Activated T-helper 1 cell treated with anti-CD3 and anti-CD28 coated beads, Interleukin-12 subunit alpha, Interleukin-12 subunit beta, Interleukin-2, Interleukin-4 antibody, amounts not matched to agents 30 ng/mL and 10 ng/mL and 1 ng/mL, durations not matched to agents 14 hours and 24 hours and 36 hours (primary cell): ENCODE results near the gene NLRP6. TPM values are rescaled to one million over a fixed set of nuclear protein-coding genes. Genes with fewer than 3 reads are reported as not detected.
"Not testable (repeated sequence)": the region's sequence is repeated elsewhere in the genome, so short reads cannot be mapped to it uniquely, and the experiment has no call there.

Experiments
- DNase-seq: peaks from one replicate; pipeline ENCODE4 v3.0.0; 2021; ENCODE audit warnings: low spot score
- H3K27ac Mint-ChIP-seq: one replicate; pipeline ENCODE4 v1.8.0; 2021; ENCODE audit warnings: mild to moderate bottlenecking, mixed read lengths
- H3K27me3 Mint-ChIP-seq: one replicate; pipeline ENCODE4 v1.8.0; 2022; ENCODE audit warnings: mild to moderate bottlenecking, moderate library complexity, mixed read lengths; ENCODE audit not compliant: insufficient read depth
- H3K36me3 Mint-ChIP-seq: one replicate; pipeline ENCODE4 v1.8.0; 2021; ENCODE audit warnings: low read depth, mixed read lengths
- H3K4me1 Mint-ChIP-seq: one replicate; pipeline ENCODE4 v1.8.0; 2021; ENCODE audit warnings: low read depth, mixed read lengths
- H3K4me3 Mint-ChIP-seq: one replicate; pipeline ENCODE4 v1.8.0; 2021; ENCODE audit warnings: mild to moderate bottlenecking, moderate library complexity, mixed read lengths
- H3K9me3 Mint-ChIP-seq: one replicate; pipeline ENCODE4 v1.8.0; 2021; ENCODE audit warnings: mixed read lengths
- intact Hi-C: fragments of 100-400 bp; cut with micrococcal nuclease; formaldehyde crosslinking; loops from one replicate; pipeline ENCODE4 v1.15.1; 2024
- total RNA-seq: library from RNA; stranded (reverse); gene quantifications from 2 replicates; pipeline ENCODE4 v1.2.3, GENCODE V29; 2022

NLRP6 gene
- total RNA-seq, 1 donor from 2014 or later, result 5.2 TPM

DNA sequence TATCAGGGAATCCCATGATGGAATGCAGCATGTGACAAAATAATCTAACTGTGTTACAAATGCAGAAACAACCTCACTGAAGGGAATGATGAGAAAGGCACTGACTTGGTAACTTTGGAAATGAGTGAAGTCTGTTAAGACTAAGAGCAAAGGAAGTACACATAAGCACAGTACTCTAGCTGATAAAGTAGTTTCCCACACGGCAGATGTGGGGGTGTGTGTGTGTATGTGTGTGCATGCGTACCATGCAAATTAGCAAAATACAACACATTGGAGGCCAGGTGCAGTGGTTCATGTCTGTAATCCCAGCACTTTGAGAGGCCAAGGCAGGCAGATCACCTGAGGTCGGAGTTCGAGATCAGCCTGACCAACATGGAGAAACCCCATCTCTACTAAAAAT is 16.6 kb upstream of the NLRP6 start:
- intact Hi-C loops, result no loop called here
- DNase-seq, result no peak
- Mint-ChIP-seq H3K4me3 (no peak overlapping the region), H3K27me3 (peaks cover 10% of the 10 kb centered on the region), H3K4me1 (no peaks in the 10 kb centered on the region), H3K9me3 (no peaks in the 10 kb centered on the region), H3K36me3 (no peaks in the 10 kb centered on the region), H3K27ac (no peak overlapping the region)

DNA sequence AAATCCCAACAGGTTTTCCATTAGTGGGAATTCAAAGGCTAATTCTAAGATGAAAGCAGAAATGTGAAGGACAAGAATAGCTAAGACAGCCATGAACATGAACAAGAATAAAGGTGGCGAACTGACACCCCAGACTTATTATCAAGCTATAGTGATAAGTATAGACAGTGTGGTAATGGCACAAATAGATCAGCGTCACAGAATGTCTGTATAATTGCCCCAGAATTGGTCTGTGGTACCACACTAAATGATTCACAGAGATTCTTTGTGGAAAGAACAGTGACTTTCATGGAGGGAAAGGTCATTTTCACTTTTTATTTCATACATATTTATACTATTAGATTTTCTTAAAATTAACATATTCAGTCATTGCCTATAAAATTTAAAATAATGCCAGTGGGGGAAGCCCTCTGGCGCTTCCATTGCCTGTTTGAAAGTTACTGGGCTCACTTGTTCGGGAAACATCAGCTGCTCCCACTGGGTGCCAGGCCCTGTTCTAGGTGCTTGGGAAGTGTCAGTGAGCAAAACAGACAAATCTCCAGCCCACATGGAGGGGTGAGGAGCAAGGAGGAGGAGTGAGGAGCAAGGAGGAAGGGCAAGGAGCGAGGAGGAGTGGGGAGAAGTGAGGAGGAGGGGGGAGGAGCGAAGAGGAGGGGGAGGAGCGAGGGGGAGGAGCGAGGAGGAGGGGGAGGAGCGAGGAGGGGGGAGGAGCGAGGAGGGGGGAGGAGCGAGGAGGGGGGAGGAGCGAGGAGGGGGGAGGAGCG is 11.3 kb upstream of the NLRP6 start:
- Mint-ChIP-seq H3K27me3 (peaks cover 6% of the 10 kb centered on the region), H3K27ac (peak overlapping the region; percentile 89), H3K9me3 (no peaks in the 10 kb centered on the region), H3K36me3 (peaks cover 1% of the 10 kb centered on the region), H3K4me1 (peaks cover 31% of the 10 kb centered on the region), H3K4me3 (peak overlapping the region; percentile 75)
- intact Hi-C loops, result loop anchor here (5.0 kb wide), 2 partner anchors 310 to 530 kb away; partner anchors contain the start of genes PHRF1 and SLC25A22
- DNase-seq, result no peak

DNA sequence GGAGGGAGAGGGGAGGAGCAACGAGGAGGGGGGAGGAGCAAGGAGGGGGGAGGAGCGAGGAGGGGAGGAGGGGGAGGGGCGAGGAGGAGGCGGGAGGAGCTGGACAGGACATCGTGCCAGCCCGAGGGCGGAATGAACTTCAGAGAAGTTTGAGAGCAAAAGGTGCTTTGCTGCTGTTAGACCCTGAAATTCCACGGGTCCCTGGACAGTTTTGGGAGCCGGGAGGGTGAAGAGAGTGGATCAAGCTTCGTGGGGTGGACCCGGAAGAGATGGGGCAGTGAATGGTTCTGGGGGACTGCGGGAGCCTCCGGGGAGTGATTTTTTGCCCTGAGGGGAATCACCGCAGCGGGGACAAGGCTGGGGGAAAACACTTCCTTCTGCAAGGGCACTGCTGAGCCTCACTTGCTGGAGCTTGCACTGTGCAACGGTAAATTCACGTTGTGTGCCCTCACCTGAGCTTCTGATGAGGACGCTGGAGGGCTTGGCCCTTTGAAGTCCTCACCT is 10.7 kb upstream of the NLRP6 start:
- peaks cover 31% of the 10 kb centered on the region for H3K4me1 Mint-ChIP-seq
- H3K27me3 Mint-ChIP-seq, result peaks cover 6% of the 10 kb centered on the region
- peaks cover 1% of the 10 kb centered on the region for H3K36me3 Mint-ChIP-seq
- peak overlapping the region; percentile 88 for H3K4me3 Mint-ChIP-seq
- intact Hi-C loops, result loop anchor here (5.0 kb wide), 2 partner anchors 310 to 530 kb away; partner anchors contain the start of genes PHRF1 and SLC25A22
- peak overlapping the region; percentile 97 for H3K27ac Mint-ChIP-seq
- DNase-seq, result no peak
- no peaks in the 10 kb centered on the region for H3K9me3 Mint-ChIP-seq

DNA sequence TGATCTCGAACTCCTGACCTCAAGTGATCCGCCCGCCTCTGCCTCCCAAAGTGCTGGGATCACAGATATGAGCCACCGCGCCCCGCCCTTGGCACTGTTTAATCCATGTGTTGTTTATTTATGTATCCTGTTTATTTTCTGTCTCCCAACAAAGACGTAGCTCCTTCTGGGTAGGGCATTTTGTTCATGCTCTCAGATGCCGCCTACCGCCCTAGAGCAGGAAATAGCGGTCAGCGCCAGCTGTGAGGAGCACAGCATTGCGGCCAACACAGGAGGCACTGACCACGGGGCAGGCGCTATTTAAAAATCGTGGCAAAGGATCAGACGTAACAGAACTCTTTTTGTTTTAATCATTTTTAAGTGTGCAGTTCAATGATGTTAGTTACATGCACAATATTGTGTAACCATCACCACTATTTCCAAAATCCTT is 9.5 kb upstream of the NLRP6 start:
- H3K9me3 Mint-ChIP-seq, result not testable (repeated sequence)
- intact Hi-C loops, result loop anchor here (1.0 to 5.0 kb wide), 12 partner anchors 9 to 529 kb away; partner anchors contain the start of genes BET1L, PGGHG, PHRF1 and PSMD13
- peaks cover 31% of the 10 kb centered on the region for H3K4me1 Mint-ChIP-seq

DNA sequence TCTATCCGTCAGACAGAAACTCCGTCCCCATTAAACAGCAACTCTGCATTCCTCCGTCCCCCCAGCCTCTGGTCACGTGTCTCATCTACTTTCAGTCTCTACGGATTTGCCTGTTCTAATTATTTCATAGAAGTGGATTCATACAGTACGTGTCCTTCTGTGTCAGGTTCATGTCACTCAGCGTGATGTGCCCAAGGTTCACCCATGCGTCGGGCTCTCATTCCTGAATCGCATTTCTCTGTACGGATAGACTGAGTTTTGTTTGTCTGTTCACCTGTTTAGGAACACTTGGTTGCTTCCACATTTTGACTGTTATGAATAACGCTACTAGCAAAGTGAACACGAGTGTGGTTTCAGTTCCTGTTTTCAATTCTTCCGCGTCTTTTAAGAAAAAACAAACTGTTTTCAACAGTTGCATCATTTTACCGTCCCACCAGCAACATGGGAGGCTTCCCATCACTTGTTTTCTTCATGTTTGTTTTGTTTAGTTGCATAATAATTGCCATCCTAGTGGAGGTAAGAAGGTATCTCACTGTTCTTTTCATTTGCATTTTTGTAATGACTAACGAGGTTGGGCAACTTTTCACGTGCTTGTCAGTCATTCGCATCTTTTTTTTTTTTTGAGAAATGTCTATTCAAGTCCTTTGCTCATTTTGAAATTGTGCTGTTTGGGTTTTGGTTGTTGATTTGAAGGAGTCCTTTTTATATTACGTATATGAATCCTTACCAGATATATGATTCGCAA is 8.9 kb upstream of the NLRP6 start:
- H3K27ac Mint-ChIP-seq, result peak overlapping the region; percentile 97
- peaks cover 1% of the 10 kb centered on the region for H3K36me3 Mint-ChIP-seq
- DNase-seq, result peak; percentile 53
- peaks cover 6% of the 10 kb centered on the region for H3K27me3 Mint-ChIP-seq
- no peaks in the 10 kb centered on the region for H3K9me3 Mint-ChIP-seq
- H3K4me3 Mint-ChIP-seq, result peak overlapping the region; percentile 88
- H3K4me1 Mint-ChIP-seq, result peaks cover 31% of the 10 kb centered on the region
- intact Hi-C loops, result loop anchor here (1.0 to 5.0 kb wide), 12 partner anchors 8 to 528 kb away; partner anchors contain the start of genes BET1L, PGGHG, PHRF1 and PSMD13

More for the DNA sequence above, 9.5 kb upstream of the NLRP6 start:
- Mint-ChIP-seq H3K4me3 (peak overlapping the region; percentile 88), H3K27ac (peak overlapping the region; percentile 97)
- H3K27me3 Mint-ChIP-seq, H3K36me3 Mint-ChIP-seq: not testable (repeated sequence)
- peak; percentile 61 for DNase-seq

DNA sequence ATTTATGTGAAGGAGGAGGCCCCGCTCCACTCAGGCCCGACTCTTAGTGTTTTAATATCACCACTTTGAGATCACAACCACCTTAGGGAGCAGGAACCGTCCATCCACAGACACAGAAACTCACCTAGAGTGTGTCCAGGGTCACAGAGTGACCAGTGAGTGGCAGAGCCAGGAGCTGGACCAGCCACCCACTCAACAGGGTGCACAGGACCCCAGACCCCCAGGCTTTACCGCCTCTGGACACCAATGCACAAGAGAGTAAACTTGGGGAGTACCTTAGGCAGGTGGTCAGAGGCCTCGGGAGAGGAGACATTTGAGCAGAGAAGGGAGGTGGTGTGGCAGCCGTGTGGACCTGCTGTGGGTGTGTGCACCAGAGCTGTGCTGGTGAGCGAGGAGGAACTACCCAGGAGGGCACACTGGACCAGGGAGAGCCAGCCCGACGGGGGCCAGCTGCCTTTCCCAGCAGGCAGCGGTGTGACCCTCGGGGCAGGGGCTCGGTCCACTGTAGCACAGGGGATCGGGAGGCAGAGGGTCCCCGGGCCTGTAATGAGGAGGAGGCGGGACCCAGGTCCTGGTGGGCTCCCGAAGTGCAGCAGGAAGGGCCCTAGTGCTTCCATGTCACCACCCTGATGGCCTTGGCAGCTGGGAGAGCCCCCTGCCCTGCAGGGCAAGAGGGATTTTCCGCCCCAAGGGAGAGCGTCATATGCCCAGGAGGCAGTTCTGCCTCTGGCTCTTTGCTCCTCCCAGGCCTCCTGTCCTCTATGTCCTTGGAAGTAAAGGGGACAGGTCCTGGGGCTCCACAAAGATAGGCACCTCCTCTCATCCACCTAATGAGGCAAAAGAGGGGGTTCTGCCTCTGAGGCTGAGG is 7.5 kb upstream of the NLRP6 start:
- peaks cover 7% of the 10 kb centered on the region for H3K36me3 Mint-ChIP-seq
- H3K9me3 Mint-ChIP-seq, result no peaks in the 10 kb centered on the region
- DNase-seq, result no peak
- H3K27me3 Mint-ChIP-seq, result peaks cover 14% of the 10 kb centered on the region
- intact Hi-C loops, result no loop called here
- no peak overlapping the region for H3K4me3 Mint-ChIP-seq
- peak overlapping the region; percentile 97 for H3K27ac Mint-ChIP-seq
- H3K4me1 Mint-ChIP-seq, result peaks cover 31% of the 10 kb centered on the region

DNA sequence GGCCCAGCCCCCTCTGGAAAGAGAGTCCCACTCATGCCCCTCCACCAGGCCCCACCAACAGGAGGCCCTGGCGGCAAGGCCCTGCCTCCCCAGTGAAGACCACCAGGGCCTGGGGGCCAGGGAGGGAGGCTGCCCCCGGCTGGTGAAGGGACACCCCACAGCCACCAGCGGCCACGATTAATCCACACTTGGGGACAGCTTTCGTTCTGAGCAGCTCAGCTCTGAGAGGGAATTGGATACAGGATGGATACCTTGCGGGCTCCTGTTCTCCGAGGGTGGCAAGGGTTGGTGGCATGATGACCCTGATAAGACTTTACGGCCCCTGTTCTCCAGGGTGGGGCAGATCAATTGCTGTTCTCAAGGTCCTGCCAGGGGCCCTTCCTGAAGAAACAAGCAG is 6.9 kb upstream of the NLRP6 start:
- H3K27ac Mint-ChIP-seq, result no peak overlapping the region
- peaks cover 4% of the 10 kb centered on the region for H3K9me3 Mint-ChIP-seq
- H3K4me1 Mint-ChIP-seq, result peaks cover 32% of the 10 kb centered on the region
- intact Hi-C loops, result no loop called here
- H3K36me3 Mint-ChIP-seq, result peaks cover 11% of the 10 kb centered on the region
- H3K27me3 Mint-ChIP-seq, result peaks cover 18% of the 10 kb centered on the region
- no peak overlapping the region for H3K4me3 Mint-ChIP-seq
- DNase-seq, result no peak

DNA sequence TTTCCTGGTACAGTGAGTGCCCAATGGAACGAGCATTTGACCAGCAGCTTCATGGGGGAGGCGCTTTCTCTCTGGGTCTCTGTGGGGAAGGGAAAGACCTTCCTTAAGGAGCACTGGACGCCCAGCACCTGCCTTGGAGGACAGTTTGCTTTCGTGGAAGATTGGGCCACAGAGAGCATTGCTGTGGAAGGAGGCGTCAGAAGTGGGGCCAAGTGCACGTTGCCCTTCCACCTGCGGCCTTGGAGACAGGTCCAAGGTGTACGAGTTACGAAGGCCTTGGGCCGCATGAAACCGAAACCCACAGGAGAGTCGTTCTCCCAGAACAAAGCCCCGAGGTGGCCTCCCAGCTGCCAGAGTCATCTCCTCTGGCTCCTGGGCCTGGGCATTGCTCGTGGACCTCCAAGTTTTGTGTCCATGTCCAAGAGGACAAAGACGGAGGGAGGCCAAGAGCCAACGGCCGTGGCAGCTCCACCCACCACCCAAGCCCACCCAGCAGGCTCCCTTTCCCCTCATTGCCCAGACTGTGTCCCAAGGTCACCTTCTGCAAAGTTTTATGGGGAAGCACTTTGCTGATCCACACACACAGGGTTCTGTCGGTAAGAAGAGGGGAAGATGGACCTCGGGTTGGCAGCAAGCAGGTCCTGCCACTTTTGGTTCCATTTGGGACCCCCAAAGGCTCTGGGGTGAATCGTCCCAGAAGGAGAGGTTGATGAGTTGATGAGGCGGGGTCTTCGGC is 5.8 kb upstream of the NLRP6 start:
- H3K27me3 Mint-ChIP-seq, result peaks cover 24% of the 10 kb centered on the region
- H3K4me1 Mint-ChIP-seq, result peaks cover 40% of the 10 kb centered on the region
- peaks cover 17% of the 10 kb centered on the region for H3K36me3 Mint-ChIP-seq
- H3K9me3 Mint-ChIP-seq, result peaks cover 9% of the 10 kb centered on the region
- peak overlapping the region; percentile 19 for H3K27ac Mint-ChIP-seq
- intact Hi-C loops, result no loop called here
- no peak overlapping the region for H3K4me3 Mint-ChIP-seq
- no peak for DNase-seq

DNA sequence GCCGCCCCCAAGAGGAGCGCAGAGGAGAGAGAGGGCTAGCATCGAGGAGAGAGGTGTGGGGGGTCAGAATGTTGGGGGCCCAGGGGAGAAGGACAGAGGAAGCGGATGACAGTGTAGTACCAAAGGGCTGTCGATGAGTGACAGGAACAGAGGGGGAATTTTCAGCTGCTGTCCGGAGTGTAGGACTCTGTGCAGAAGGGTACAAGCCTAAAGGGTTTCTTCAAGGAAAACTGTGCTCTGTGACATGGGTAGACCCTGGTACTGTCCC is 5.3 kb upstream of the NLRP6 start:
- Mint-ChIP-seq H3K4me3 (no peak overlapping the region), H3K27ac (no peak overlapping the region), H3K36me3 (peaks cover 20% of the 10 kb centered on the region), H3K9me3 (peaks cover 11% of the 10 kb centered on the region), H3K27me3 (peaks cover 24% of the 10 kb centered on the region), H3K4me1 (peaks cover 40% of the 10 kb centered on the region)
- DNase-seq, result no peak
- intact Hi-C loops, result no loop called here

DNA sequence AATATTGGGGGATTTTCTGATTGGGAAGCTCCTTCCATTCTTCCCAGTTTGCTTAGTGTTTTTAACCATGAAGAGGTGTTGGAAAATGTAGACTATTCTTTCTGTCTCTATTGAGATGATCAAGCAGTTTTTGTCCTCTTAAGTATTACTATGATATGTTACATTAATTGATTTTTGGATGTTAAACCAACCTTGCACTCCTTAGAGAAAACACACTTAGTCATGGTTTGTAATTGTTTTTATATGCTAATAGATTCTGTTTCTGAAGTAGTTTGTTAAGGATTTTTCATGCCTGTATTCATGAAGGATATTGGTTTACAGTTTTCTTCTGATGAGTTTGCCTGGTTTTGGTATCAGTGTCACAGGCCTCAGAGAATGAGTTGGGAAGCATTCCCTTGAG is 2.0 kb upstream of the NLRP6 start:
- intact Hi-C loops, result no loop called here
- Mint-ChIP-seq H3K4me3 (no peak overlapping the region), H3K36me3 (peaks cover 30% of the 10 kb centered on the region), H3K27ac (no peak overlapping the region), H3K4me1 (peaks cover 24% of the 10 kb centered on the region), H3K9me3 (peaks cover 11% of the 10 kb centered on the region), H3K27me3 (peaks cover 25% of the 10 kb centered on the region)
- DNase-seq, result no peak

DNA sequence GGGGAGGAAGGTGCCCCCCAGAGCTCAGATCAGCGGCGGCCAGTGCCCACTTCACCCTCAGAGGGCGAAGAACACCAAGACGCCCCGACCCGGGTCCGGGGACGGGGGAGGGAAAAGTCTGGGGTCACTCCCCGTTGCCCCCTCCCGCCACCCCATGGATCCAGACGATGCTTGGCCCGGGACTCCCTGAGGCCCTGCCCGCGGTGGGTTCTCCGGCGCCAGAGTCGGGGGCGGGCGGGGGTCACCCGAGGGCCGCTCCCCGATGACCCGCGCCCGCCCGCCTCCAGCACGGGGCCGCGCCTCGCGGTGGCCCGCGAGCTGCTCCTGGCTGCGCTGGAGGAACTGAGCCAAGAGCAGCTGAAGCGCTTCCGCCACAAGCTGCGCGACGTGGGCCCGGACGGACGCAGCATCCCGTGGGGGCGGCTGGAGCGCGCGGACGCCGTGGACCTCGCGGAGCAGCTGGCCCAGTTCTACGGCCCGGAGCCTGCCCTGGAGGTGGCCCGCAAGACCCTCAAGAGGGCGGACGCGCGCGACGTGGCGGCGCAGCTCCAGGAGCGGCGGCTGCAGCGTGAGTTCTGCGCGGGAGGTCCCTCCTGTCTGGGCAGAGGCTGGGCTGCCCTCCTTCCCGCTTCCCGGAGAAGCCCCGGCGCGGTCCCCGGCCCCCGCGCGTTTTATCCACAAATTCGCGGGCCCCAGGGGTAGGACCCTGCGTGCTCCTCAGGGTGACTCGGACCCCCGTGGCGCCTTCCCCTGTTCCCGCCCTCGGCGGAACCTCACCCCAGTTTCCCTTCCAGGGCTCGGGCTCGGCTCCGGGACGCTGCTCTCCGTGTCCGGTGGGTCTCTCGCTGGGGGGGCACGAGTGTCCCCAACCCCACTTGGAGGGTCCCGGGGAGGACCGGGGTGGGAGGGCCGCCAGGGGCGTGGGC is 1.1 kb downstream of the NLRP6 start:
- peaks cover 49% of the 10 kb centered on the region for H3K4me1 Mint-ChIP-seq
- no peak for DNase-seq
- intact Hi-C loops, result no loop called here
- H3K4me3 Mint-ChIP-seq, result peak overlapping the region; percentile 86
- peaks cover 32% of the 10 kb centered on the region for H3K27me3 Mint-ChIP-seq
- H3K36me3 Mint-ChIP-seq, result peaks cover 43% of the 10 kb centered on the region
- H3K27ac Mint-ChIP-seq, result no peak overlapping the region
- H3K9me3 Mint-ChIP-seq, result peaks cover 11% of the 10 kb centered on the region
